ENCODE measurements around the gene RBM25.

Gene RBM25

DNA sequence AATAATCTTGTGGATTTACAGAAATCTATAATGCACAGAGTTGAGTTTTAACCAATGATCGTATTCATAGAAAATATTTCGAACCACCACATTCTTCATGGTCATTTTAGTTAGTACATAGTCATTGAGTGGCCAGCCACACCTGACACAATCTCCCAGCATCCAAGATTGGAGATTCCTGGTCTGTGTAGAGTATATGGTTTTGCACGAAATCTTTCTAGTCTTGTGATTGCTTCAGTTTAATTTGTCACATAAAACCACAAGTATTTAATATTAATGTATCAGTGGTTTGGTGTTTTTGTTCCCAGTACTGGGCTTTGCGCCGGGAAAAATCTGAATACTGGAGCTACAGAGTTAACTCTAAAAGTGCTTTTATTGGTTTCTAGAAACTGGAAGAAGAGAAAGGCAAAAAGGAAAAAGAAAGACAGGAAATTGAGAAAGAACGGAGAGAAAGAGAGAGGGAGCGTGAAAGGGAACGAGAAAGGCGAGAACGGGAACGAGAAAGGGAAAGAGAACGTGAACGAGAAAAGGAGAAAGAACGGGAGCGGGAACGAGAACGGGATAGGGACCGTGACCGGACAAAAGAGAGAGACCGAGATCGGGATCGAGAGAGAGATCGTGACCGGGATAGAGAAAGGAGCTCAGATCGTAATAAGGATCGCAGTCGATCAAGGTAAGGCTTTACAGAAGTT lies 44.6 kb downstream of the RBM25 start:
- DNase-seq (ENCODE audit: low spot score), result no peak

- no peak for DNase-seq (ENCODE audit: low spot score)
These were observed 46.7 kb downstream of the RBM25 start for GRCh38 chr14:73105050-73105449.

DNA sequence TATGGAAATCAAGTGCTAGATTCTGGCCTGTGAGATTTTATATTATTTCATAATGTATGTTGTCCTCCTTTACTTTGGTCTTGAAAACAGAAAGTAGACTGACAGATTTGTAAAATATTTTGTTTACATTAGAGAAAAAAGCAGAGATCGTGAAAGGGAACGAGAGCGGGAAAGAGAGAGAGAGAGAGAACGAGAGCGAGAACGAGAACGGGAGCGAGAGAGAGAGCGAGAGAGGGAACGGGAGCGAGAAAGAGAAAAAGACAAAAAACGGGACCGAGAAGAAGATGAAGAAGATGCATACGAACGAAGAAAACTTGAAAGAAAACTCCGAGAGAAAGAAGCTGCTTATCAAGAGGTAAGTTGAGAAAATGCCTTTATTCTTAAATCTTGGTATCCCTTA lies 47.4 kb downstream of the RBM25 start:
- no peak for DNase-seq (ENCODE audit: low spot score)

DNA sequence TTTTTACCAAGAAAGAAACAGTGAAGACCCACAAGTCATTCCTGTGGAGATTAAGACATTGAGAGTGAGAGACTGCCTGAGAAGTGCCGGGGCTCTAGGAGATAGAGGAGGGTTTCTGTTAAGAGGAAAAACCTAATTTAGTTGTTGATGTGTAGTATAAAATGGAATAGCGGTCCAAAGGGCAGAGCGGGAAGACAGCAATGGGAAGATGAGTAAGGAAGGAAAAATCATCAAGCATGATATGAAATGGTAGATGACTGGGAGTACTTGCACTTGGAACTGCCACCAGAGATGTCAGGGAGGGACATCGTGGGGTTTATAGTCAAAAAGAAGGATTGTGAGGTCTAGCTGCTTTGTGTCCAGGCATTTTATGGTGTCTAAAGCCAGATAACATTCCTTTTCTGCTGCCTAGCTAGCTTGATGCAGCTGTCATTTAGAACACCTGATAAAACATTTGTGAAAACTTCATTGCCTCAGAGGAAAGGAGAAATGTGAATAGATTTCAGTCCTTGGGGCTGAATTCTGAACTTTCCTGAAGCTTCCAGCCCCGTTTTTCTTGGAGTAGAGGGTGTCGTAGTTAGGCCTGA lies 57.8 kb downstream of the RBM25 start:
- DNase-seq (ENCODE audit: low spot score), result no peak

- no peak for DNase-seq (ENCODE audit: low spot score)
These were observed 66.0 kb downstream of the RBM25 start for GRCh38 chr14:73124180-73124894.

- no peak for DNase-seq (ENCODE audit: low spot score)
These were observed 66.8 kb downstream of the RBM25 start for GRCh38 chr14:73125169-73125588.

GRCh38 chr14:73125746-73126145 lies 67.4 kb downstream of the RBM25 start:
- DNase-seq (ENCODE audit: low spot score), result no peak

DNA sequence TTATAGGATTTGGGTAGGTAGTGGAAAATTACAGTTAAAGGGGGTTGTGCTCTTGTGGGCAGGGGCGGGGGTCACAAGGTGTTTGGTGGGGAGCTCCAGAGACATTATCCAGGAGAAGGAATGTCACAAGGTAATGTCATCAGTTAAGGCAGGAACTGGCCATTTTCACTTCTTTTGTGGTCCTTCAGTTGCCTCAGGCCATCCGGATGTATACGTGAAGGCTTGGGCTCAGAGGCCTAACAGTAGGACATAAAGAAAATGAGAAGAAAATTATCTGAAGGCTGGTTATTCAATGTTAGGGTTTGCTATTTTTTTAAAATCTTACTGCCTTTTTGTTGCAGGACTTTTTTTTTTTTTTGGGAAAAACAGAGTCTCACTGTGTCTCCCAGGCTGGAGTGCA lies 75.5 kb downstream of the RBM25 start:
- no peak for DNase-seq (ENCODE audit: low spot score)

- DNase-seq (ENCODE audit: low spot score), result no peak
These were observed 77.7 kb downstream of the RBM25 start for GRCh38 chr14:73136085-73136386.

GRCh38 chr14:73136387-73137225 lies 78.3 kb downstream of the RBM25 start, which contains the start of gene PSEN1:
PSEN1 (plus strand) TSS chr14:73136507; CDS start chr14:73148020, 11,513 bp downstream.
- peak; percentile 99 for DNase-seq (ENCODE audit: low spot score)

GRCh38 chr14:73140811-73141323 lies 82.5 kb downstream of the RBM25 start:
- no peak for DNase-seq (ENCODE audit: low spot score)

DNA sequence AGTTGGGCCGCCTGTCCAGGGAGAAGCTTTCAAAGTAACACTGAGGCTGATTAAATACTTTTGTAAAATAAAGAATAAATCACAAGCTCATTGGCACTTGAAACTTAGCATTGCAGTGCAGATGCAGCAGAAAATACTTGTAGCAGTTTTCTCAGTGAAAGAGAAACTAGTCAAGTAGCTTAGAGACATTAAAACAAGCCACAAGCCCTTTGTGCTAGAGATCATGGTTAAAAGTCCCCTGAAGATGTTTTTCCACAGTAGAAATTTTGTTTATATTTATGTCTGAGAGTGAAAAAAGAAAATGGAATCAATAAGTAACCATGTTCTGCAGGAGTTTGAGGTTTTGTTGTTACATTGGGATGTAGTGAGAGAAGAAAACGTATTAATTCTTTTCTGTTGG lies 83.9 kb downstream of the RBM25 start:
- no peak for DNase-seq (ENCODE audit: low spot score)

GRCh38 chr14:73143003-73143402 lies 84.7 kb downstream of the RBM25 start:
- DNase-seq (ENCODE audit: low spot score), result no peak

DNA sequence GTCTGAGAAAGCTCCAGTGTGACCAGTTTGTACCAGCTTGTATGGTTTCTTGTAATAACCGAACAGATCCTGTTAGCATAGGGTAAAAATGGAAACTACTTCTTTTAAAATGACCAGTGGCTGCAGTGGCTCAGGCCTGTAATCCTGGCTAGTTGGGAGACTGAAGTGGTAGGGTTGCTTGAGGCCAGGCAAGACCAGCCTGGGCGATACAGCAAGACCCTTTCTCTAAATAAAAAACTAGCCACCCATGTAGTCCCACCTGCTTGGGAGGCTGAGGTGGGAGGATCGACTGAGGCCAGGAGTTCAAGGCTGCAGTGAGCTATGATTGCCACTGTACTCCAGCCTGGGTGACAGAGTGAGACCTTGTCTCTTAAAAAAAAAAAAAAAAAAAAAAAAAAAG lies 85.3 kb downstream of the RBM25 start:
- DNase-seq (ENCODE audit: low spot score), result no peak

- DNase-seq (ENCODE audit: low spot score), result no peak
These were observed 87.0 kb downstream of the RBM25 start for GRCh38 chr14:73145371-73145770.

DNA sequence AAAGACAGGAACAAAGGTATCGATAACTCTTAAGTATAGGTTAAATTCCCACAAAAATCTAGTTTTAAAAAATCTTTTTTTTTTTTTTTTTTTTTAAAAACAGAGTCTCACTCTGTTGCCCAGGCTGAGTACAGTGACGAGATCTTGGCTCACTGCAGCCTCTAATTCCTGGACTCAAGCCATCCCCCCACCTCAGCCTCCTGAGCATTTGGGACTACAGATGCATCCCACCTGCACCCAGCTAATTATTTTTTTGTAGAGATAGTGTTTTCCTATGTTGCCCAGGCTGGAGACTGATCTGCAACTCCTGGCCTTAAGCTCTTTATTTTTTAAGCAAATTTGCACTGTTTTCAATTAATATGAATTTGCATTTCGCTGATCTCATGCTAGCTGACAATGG lies 87.8 kb downstream of the RBM25 start:
- no peak for DNase-seq (ENCODE audit: low spot score)

DNA sequence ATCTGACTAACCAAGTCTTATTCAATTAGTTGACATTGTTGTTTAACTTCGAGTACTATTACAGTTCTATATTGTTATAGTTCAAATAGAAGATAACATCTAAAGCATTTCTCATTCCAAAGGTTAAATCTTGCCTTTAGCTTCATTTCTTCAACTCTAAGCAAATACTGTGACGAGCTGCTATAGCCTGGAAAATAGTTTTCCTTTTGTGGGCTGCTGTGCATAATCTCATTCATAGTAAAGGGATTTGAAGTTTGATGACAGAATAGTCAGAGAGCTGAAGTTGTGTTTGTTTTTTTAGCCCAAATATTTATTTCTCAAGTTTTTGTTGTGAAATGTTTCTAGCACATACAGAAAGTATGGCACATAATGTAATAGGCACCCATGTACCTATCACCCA lies 91.4 kb downstream of the RBM25 start:
- no peak for DNase-seq (ENCODE audit: low spot score)

DNA sequence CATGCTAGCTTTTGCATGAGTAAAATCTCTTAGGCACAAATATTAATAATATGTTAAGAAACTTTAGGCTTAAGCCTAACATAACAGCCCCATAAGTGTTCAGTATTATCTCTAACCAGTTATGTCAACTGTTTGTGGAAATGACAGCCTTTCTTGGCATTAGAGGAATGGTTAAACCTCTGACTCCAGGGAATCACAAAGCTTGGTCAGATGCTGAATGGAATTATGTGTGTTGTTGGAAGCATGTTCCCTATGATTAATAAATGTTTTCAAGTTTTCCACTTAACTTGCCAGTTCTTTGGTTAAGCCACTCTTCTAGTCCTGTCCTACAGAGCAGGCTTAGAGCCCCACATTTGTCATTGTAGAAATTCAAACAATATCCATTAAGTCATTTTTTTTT lies 94.9 kb downstream of the RBM25 start:
- DNase-seq (ENCODE audit: low spot score), result no peak

DNA sequence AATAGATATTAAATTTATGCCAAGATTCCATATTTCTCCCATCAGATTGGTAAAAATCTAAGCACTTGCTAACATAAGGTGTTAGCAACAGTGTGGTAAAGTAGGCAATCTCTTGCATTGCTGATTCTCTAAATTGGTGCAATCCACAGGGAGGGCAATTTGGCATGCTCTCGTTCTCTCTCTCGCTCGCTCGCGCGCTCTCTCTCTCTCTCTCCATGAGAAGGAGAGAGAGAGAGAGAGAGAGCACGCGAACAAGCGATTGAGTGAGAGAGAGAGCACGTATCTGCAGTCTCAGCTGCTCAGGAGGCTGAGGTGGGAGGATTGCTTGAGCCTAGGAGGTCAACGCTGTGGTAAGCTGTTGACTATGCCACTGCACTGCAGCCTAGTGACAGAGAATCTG lies 103.9 kb downstream of the RBM25 start:
- DNase-seq (ENCODE audit: low spot score), result no peak

DNA sequence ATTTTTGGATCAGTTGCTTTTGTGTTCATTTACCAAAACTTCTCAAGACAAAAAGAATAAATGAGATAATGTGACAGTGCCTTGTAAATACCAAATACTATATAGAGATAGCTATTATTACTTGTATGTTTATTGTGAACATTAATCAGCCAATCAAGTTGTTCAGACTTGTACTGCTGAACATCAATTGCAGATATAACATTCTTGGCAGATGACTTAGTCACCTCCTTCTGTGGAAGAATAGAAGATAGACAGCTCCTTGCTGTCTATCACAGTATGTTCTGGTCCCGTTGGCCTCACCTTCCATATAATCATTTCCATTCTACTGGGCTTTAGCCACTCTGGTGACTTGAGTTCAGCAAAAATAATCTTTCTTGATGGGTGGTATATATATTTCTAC lies 108.1 kb downstream of the RBM25 start:
- DNase-seq (ENCODE audit: low spot score), result no peak

DNA sequence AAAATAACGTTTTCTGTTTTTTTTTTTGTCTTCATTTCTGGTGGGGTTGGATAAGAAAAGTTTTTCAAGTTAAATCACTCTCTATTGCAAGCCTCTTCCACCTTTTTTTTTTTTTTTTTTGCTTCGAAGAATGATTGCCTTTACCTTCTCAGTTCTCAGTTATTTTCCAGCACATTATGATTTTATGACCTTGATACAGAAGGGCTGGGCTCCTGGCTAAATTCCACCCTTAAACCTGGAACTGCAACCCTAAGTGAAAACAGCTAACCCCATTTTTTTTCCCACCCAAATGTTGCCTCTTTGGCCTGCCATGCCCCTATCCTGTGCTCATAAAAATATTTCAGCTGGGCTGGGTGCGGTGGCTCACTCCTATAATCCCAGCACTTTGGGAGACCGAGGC lies 109.4 kb downstream of the RBM25 start:
- DNase-seq (ENCODE audit: low spot score), result no peak

GRCh38 chr14:73168274-73168673 lies 109.9 kb downstream of the RBM25 start:
- DNase-seq (ENCODE audit: low spot score), result no peak
